Medulla oblongata (tissue), 1 donor: Measurements from ENCODE around the gene C17orf75.
"Not testable (repeated sequence)": the region's sequence is repeated elsewhere in the genome, so short reads cannot be mapped to it uniquely, and the experiment has no call there.

Source experiments
- DNase-seq: peaks from one replicate; pipeline ENCODE4 v3.0.0-alpha.2; 2015; ENCODE audit errors: extremely low spot score

Gene C17orf75

GRCh38 chr17:32341857-32342602, at the start of gene C17orf75:
C17orf75 (minus strand) TSS chr17:32342173; CDS start chr17:32342139, 34 bp downstream.
- DNase-seq: peak; percentile 64

GRCh38 chr17:32388613-32389459, 46.9 kb upstream of the C17orf75 start:
- no peak for DNase-seq

- DNase-seq: not testable (repeated sequence)
Observed at GRCh38 chr17:32388128-32388527, 46.2 kb upstream of the C17orf75 start.

- no peak for DNase-seq
Observed at GRCh38 chr17:32386844-32387243, 44.9 kb upstream of the C17orf75 start.

GRCh38 chr17:32385971-32386370, 44.0 kb upstream of the C17orf75 start:
- DNase-seq: no peak

GRCh38 chr17:32385121-32385520, 43.1 kb upstream of the C17orf75 start:
- DNase-seq: no peak

- DNase-seq: no peak
Observed at GRCh38 chr17:32383926-32384434, 42.0 kb upstream of the C17orf75 start.

- DNase-seq: no peak
Observed at GRCh38 chr17:32382526-32383223, 40.7 kb upstream of the C17orf75 start.

- no peak for DNase-seq
Observed at GRCh38 chr17:32370426-32370825, 28.5 kb upstream of the C17orf75 start.

- DNase-seq: no peak
Observed at GRCh38 chr17:32361270-32361669, 19.3 kb upstream of the C17orf75 start.

- DNase-seq: no peak
Observed at GRCh38 chr17:32357615-32358014, 15.6 kb upstream of the C17orf75 start.

- no peak for DNase-seq
Observed at GRCh38 chr17:32356750-32357149, 14.8 kb upstream of the C17orf75 start.

- DNase-seq: no peak
Observed at GRCh38 chr17:32356378-32356743, 14.4 kb upstream of the C17orf75 start.

GRCh38 chr17:32355649-32356377, 13.8 kb upstream of the C17orf75 start:
- DNase-seq: no peak

GRCh38 chr17:32352734-32353133, 10.8 kb upstream of the C17orf75 start:
- not testable (repeated sequence) for DNase-seq

GRCh38 chr17:32350666-32351418, 8.9 kb upstream of the C17orf75 start:
- peak; percentile 60 for DNase-seq

GRCh38 chr17:32349854-32350665, 8.1 kb upstream of the C17orf75 start, which contains the start of gene ZNF207:
ZNF207 (plus strand) TSS chr17:32350157; CDS start chr17:32350286, 129 bp downstream.
- DNase-seq: peak; percentile 98

GRCh38 chr17:32349503-32349853, 7.5 kb upstream of the C17orf75 start:
- peak; percentile 56 for DNase-seq

GRCh38 chr17:32348483-32348800, 6.5 kb upstream of the C17orf75 start:
- no peak for DNase-seq
